HepG2 (cell line): ENCODE results near the gene RAB30. TPM values are rescaled to one million over a fixed set of nuclear protein-coding genes. Genes with fewer than 3 reads are reported as not detected.

Source experiments
- ATAC-seq: fragments of 200-7000 bp; cut with Tn5 transposase; 3 replicates; pipeline ENCODE4 v1.9.1; 2020; ENCODE audit warnings: mild to moderate bottlenecking, moderate library complexity
- BruUV-seq: library from RNA; stranded (reverse); fragments of 400-500 nt; replicated peaks from 2 replicates; lab custom pipeline; 2021; lab: Mats Ljungman, UMichigan
- CTCF ChIA-PET: fragments of 300-600 bp; formaldehyde crosslinking; extraction: SDS; loops from one replicate; lab custom pipeline; 2021; ENCODE audit warnings: low total read pairs, inconsistent platforms, low intra/inter-chr PET ratio; lab: Yijun Ruan, JAX
- POLR2A ChIA-PET: fragments of 350-600 bp; sonication (Branson Sonifier 250); formaldehyde crosslinking; loops from one replicate; lab custom pipeline; 2020; ENCODE audit warnings: antibody characterized with exemption, inconsistent platforms; lab: Yijun Ruan, JAX
- DNase-seq: peaks from one replicate; pipeline ENCODE4 v3.0.0-alpha.2; 2015; ENCODE audit warnings: low spot score
- FAIRE-seq: peaks from 3 replicates; lab custom pipeline; 2011; peaks lifted over from hg19 to GRCh38; lab: Jason Lieb, UNC
- H2AFZ ChIP-seq: one replicate; pipeline ENCODE4 v1.6.1; 2011; ENCODE audit warnings: low read length, inconsistent platforms
- H3K27ac ChIP-seq: fragments of 300-600 bp; 3 replicates; pipeline ENCODE4 v1.8.0; 2011; ENCODE audit warnings: mixed run types, mild to moderate bottlenecking, mixed read lengths, low read length, inconsistent platforms; ENCODE audit not compliant: insufficient read depth; ENCODE audit errors: extremely low read length
- H3K27me3 ChIP-seq, 2 experiments: fragments of 200-600 bp in 1 of 2; 2 replicates in 1 of 2; 3 replicates in 1 of 2; pipeline versions ENCODE4 v1.6.0 to v1.8.0; 2011; ENCODE audit warnings: low read length in 2 of 2, mild to moderate bottlenecking in 2 of 2, moderate library complexity in 2 of 2, inconsistent platforms in 1 of 2; ENCODE audit not compliant: insufficient read depth in 2 of 2, control insufficient read depth in 1 of 2
- H3K36me3 ChIP-seq, 2 experiments: fragments of 200-600 bp in 1 of 2; replicated peaks in 1 of 2; 2 replicates in 1 of 2; 3 replicates in 1 of 2; pipeline versions ENCODE4 v1.5.1 to v1.8.0; 2011; ENCODE audit warnings: low read length in 2 of 2, inconsistent platforms in 1 of 2; ENCODE audit not compliant: insufficient read depth in 2 of 2, control insufficient read depth in 1 of 2
- H3K4me1 ChIP-seq: 2 replicates; pipeline ENCODE4 v1.5.1; 2012; ENCODE audit warnings: low read length, inconsistent platforms; ENCODE audit not compliant: insufficient read depth
- H3K4me2 ChIP-seq: 2 replicates; pipeline ENCODE4 v1.6.0; 2011; ENCODE audit warnings: low read depth, low read length, inconsistent platforms
- H3K4me3 ChIP-seq, 3 experiments: fragments of 200-600 bp in 1 of 3; sonication (generic), shearing (Covaris generic) in 1 of 3; replicated peaks in 1 of 3; 2 replicates each; pipeline ENCODE4 v1.5.1; 2011 to 2016; ENCODE audit warnings: low read length in 3 of 3, inconsistent platforms in 2 of 3, low read depth in 2 of 3, mild to moderate bottlenecking in 2 of 3, control low read depth in 1 of 3, mixed read lengths in 1 of 3; ENCODE audit not compliant: insufficient read depth in 1 of 3
- H3K79me2 ChIP-seq: one replicate; pipeline ENCODE4 v1.6.1; 2011; ENCODE audit warnings: low read length, inconsistent platforms; ENCODE audit not compliant: insufficient read depth
- H3K9ac ChIP-seq: 2 replicates; pipeline ENCODE4 v1.6.0; 2011; ENCODE audit warnings: mild to moderate bottlenecking, low read depth, low read length, inconsistent platforms; ENCODE audit not compliant: insufficient read depth
- H3K9me3 ChIP-seq: 2 replicates; pipeline ENCODE4 v1.5.1; 2012; ENCODE audit warnings: mild to moderate bottlenecking, low read length
- H4K20me1 ChIP-seq: 2 replicates; pipeline ENCODE4 v1.6.0; 2011; ENCODE audit warnings: inconsistent platforms, mild to moderate bottlenecking, low read length, moderate library complexity; ENCODE audit not compliant: insufficient read depth
- HMGXB4 ChIP-seq, 2 experiments: sonication (generic) in 1 of 2; formaldehyde crosslinking in 1 of 2; IDR thresholded peaks; 2 replicates each; pipeline versions ENCODE4 v1.4.0 to v1.6.1; 2018 to 2020; ENCODE audit warnings: missing genetic modification reagents in 2 of 2, borderline replicate concordance in 1 of 2, low read depth in 1 of 2, mild to moderate bottlenecking in 1 of 2, missing biosample characterization in 1 of 2
- KLF9 ChIP-seq: IDR thresholded peaks from 2 replicates; pipeline ENCODE4 v1.6.1; 2016; ENCODE audit warnings: low read depth
- MTF2 ChIP-seq: sonication (generic); formaldehyde crosslinking; IDR thresholded peaks from 2 replicates; pipeline ENCODE4 v1.5.0; 2020; ENCODE audit warnings: missing genetic modification reagents, borderline replicate concordance
- NR2F6 ChIP-seq, 2 experiments: IDR thresholded peaks; 2 replicates each; pipeline ENCODE4 v1.6.1; 2016; ENCODE audit warnings: antibody characterized with exemption in 1 of 2, mild to moderate bottlenecking in 1 of 2
- SCMH1 ChIP-seq: sonication (generic); formaldehyde crosslinking; IDR thresholded peaks from 2 replicates; pipeline ENCODE4 v1.9.0; 2021; ENCODE audit warnings: missing genetic modification reagents, mild to moderate bottlenecking, borderline replicate concordance
- TIGD3 ChIP-seq: sonication (generic); formaldehyde crosslinking; IDR thresholded peaks from 2 replicates; pipeline ENCODE4 v1.5.1; 2020; ENCODE audit warnings: mild to moderate bottlenecking, missing genetic modification reagents, borderline replicate concordance
- ZNF234 ChIP-seq: sonication (generic); formaldehyde crosslinking; conservative IDR thresholded peaks from 2 replicates; pipeline ENCODE4 v1.5.1; 2020; ENCODE audit warnings: mild to moderate bottlenecking, missing genetic modification reagents
- ZNF296 ChIP-seq: sonication (generic); formaldehyde crosslinking; conservative IDR thresholded peaks from 2 replicates; pipeline ENCODE4 v1.5.0; 2020; ENCODE audit warnings: mild to moderate bottlenecking, missing genetic modification reagents
- ZNF572 ChIP-seq: sonication (generic); formaldehyde crosslinking; IDR thresholded peaks from 2 replicates; pipeline ENCODE4 v1.5.1; 2020; ENCODE audit warnings: mild to moderate bottlenecking, missing genetic modification reagents
- ZNF615 ChIP-seq: sonication (generic); formaldehyde crosslinking; IDR thresholded peaks from 2 replicates; pipeline ENCODE4 v1.5.0; 2020; ENCODE audit warnings: mild to moderate bottlenecking, missing genetic modification reagents, borderline replicate concordance
- ZNF720 ChIP-seq: sonication (generic); formaldehyde crosslinking; IDR thresholded peaks from 2 replicates; pipeline ENCODE4 v1.4.0; 2020; ENCODE audit warnings: missing genetic modification reagents
- ZXDC ChIP-seq: sonication (generic); formaldehyde crosslinking; IDR thresholded peaks from 2 replicates; pipeline ENCODE4 v1.5.0; 2020; ENCODE audit warnings: mild to moderate bottlenecking, missing genetic modification reagents
- WGBS: methylation state at CpG from one replicate; pipeline ENCODE4 v1.1.6; 2017; ENCODE audit warnings: low lambda C conversion rate; 5-methylcytosine and 5-hydroxymethylcytosine counted together
- in situ Hi-C: cut with HindIII; loops from 2 replicates; pipeline ENCODE4 v1.10.0; 2017; ENCODE audit warnings: low pct_unique_long_range_greater_than_20kb; ENCODE audit not compliant: extremely low pct_ligation_motif_present
- intact Hi-C: fragments of 100-400 bp; cut with micrococcal nuclease; formaldehyde crosslinking; loops from one replicate; pipeline ENCODE4 v1.10.0; 2022; ENCODE audit not compliant: unreplicated experiment
- polyA plus RNA-seq, 8 experiments: library from polyadenylated mRNA; depleted of rRNA in 3 of 8; stranded (reverse) in 7 of 8; unstranded in 1 of 8; fragments of >200 nt; fragmentation: Illumina TruSeq in 4 of 8; extraction: Trizol in 4 of 8; gene quantifications; 2 replicates each; pipeline versions ENCODE4 v1.2.1 to v1.2.3, GENCODE V29; 2011 to 2016; ENCODE audit warnings: low read depth in 4 of 8, missing spikeins in 1 of 8, mixed read lengths in 1 of 8; ENCODE audit not compliant: insufficient read depth in 1 of 8
- total RNA-seq, 5 experiments: library from RNA; depleted of rRNA; stranded (reverse); fragments of >200 nt; fragmentation: Illumina TruSeq; extraction: Trizol; gene quantifications; 2 replicates each; pipeline ENCODE4 v1.2.3, GENCODE V29; 2016; ENCODE audit warnings: low read depth in 1 of 5

RAB30 gene
- total and polyA plus RNA-seq, 2 of the 13 experiments (the other 11 are each of a cell fraction or from before 2014, with no cell fraction given), result 3.7 to 5.0 TPM

DNA sequence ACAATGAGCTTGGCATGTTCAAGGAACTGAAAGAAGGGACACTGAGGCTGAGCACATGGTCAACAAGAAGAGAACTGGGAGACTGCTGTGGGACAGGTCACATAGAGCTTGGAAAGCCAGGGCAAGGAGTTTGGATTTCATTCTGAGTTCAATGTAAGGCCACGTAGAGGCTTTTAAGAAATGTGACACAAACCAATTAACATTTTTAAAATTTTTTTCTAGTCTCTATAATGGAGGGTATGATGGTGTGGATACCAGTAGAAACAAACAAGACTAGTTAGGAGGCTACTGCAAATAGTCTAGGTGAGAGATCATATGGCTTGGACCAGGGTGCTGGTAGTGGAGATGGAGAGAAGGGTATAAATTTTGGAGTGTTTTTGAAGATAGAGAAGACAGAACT, 56.7 kb downstream of the RAB30 start (continued):
- no peak for TF ChIP-seq ZNF615 (CRISPR knock-in tag)
- TF ChIP-seq TIGD3 (CRISPR knock-in tag), result no peak

GRCh38 chr11:83012168-83013067, 59.3 kb downstream of the RAB30 start:
- Histone ChIP-seq H3K9me3 (no peaks in the 10 kb centered on the region), H4K20me1 (no peaks in the 10 kb centered on the region), H3K9ac (no peak overlapping the region), H3K27ac (no peak overlapping the region), H3K36me3 (no peaks in the 10 kb centered on the region), H3K4me2 (no peak overlapping the region), H3K4me1 (peaks cover 46% of the 10 kb centered on the region), H3K79me2 (peaks cover 3% of the 10 kb centered on the region), H3K4me3 (no peak overlapping the region), H3K27me3 (no peaks in the 10 kb centered on the region), H2AFZ (no peak overlapping the region)
- CTCF ChIA-PET, result no interaction called here
- DNase-seq (no peak), FAIRE-seq (no peak), ATAC-seq (no peak)
- no TSS peak for BruUV-seq
- POLR2A ChIA-PET, result no interaction called here
- in situ Hi-C loops, result no loop called here
- intact Hi-C loops, result no loop called here
- WGBS, result 92% methylated on average over 7 of the region's 7 CpGs
- TF ChIP-seq SCMH1 (CRISPR knock-in tag), result no peak
- no peak for TF ChIP-seq ZNF720 (CRISPR knock-in tag)
- no peak for TF ChIP-seq MTF2 (CRISPR knock-in tag)
- no peak for TF ChIP-seq ZNF234 (CRISPR knock-in tag)
- no peak for TF ChIP-seq NR2F6 (IDR thresholded peaks at IDR 0.05)
- TF ChIP-seq NR2F6 (CRISPR knock-in tag; IDR thresholded peaks at IDR 0.05), result no peak
- no peak for TF ChIP-seq ZNF572 (CRISPR knock-in tag)
- TF ChIP-seq HMGXB4 (CRISPR knock-in tag; IDR thresholded peaks at IDR 0.05; ENCODE audit: borderline replicate concordance in 1 of 2, low read depth in 1 of 2), result no peak
- TF ChIP-seq KLF9 (CRISPR knock-in tag), result no peak
- no peak for TF ChIP-seq ZNF296 (CRISPR knock-in tag)
- TF ChIP-seq ZXDC (CRISPR knock-in tag), result no peak
